Measurements from ENCODE around the gene ATXN10.

The ATXN10 gene

GRCh38 chr22:45863981-45864751 lies 192.5 kb downstream of the ATXN10 start:
- Histone ChIP-seq H3K4me1 (ENCODE audit: insufficient read depth, poor library complexity, severe bottlenecking) (peaks cover 4% of the 10 kb centered on the region), H3K27me3 (ENCODE audit: insufficient read depth, poor library complexity, severe bottlenecking) (peaks cover 15% of the 10 kb centered on the region), H3K36me3 (ENCODE audit: low read depth) (no peaks in the 10 kb centered on the region), H3K4me3 (ENCODE audit: severe bottlenecking) (no peak overlapping the region), H3K9me3 (ENCODE audit: severe bottlenecking) (no peaks in the 10 kb centered on the region), H3K27ac (ENCODE audit: poor library complexity, severe bottlenecking) (no peak overlapping the region)
- DNase-seq (ENCODE audit: low spot score) (no peak), ATAC-seq (ENCODE audit: low read depth) (peak; percentile 56)
- peak; percentile 86 for TF ChIP-seq CTCF (IDR thresholded peaks at IDR 0.05; ENCODE audit: poor library complexity, severe bottlenecking)

DNA sequence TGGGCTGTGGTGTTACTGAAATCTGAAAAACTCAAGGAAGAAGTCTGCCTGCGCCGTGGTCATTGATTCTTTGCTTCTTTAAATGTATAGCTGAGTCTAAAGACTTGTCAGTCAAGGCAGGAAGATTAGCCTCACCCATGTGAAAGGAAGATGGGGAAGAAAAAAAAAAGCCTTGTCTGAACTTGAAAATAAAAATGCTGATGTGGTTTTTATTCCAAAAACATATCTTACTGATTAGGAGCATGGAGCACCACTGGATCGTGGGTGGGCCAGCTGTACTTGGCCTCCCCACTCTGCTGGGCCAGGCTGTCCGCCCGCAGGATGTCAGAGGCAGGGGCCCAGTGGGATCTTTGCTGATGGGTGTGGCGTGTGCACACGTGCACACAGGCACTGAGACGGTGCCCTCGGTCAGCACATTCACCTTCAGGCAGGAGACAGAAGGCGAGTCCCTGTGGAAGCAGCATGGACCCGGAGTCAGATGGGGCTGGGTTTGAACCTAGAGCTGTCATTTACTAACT lies 193.4 kb downstream of the ATXN10 start:
- Histone ChIP-seq H3K27me3 (ENCODE audit: insufficient read depth, poor library complexity, severe bottlenecking) (peaks cover 15% of the 10 kb centered on the region), H3K36me3 (ENCODE audit: low read depth) (no peaks in the 10 kb centered on the region), H3K27ac (ENCODE audit: poor library complexity, severe bottlenecking) (no peak overlapping the region), H3K4me1 (ENCODE audit: insufficient read depth, poor library complexity, severe bottlenecking) (peaks cover 4% of the 10 kb centered on the region), H3K9me3 (ENCODE audit: severe bottlenecking) (no peaks in the 10 kb centered on the region), H3K4me3 (ENCODE audit: severe bottlenecking) (no peak overlapping the region)
- ATAC-seq (ENCODE audit: low read depth) (no peak), DNase-seq (ENCODE audit: low spot score) (no peak)
- no peak for TF ChIP-seq CTCF (IDR thresholded peaks at IDR 0.05; ENCODE audit: poor library complexity, severe bottlenecking)

GRCh38 chr22:45865561-45866125 lies 194.0 kb downstream of the ATXN10 start:
- TF ChIP-seq CTCF (IDR thresholded peaks at IDR 0.05; ENCODE audit: poor library complexity, severe bottlenecking) = no peak
- Histone ChIP-seq H3K9me3 (ENCODE audit: severe bottlenecking) (no peaks in the 10 kb centered on the region), H3K4me1 (ENCODE audit: insufficient read depth, poor library complexity, severe bottlenecking) (peaks cover 4% of the 10 kb centered on the region), H3K27me3 (ENCODE audit: insufficient read depth, poor library complexity, severe bottlenecking) (peaks cover 15% of the 10 kb centered on the region), H3K27ac (ENCODE audit: poor library complexity, severe bottlenecking) (no peak overlapping the region), H3K4me3 (ENCODE audit: severe bottlenecking) (no peak overlapping the region), H3K36me3 (ENCODE audit: low read depth) (no peaks in the 10 kb centered on the region)
- DNase-seq (ENCODE audit: low spot score) = no peak
- ATAC-seq (ENCODE audit: low read depth) = no peak

DNA sequence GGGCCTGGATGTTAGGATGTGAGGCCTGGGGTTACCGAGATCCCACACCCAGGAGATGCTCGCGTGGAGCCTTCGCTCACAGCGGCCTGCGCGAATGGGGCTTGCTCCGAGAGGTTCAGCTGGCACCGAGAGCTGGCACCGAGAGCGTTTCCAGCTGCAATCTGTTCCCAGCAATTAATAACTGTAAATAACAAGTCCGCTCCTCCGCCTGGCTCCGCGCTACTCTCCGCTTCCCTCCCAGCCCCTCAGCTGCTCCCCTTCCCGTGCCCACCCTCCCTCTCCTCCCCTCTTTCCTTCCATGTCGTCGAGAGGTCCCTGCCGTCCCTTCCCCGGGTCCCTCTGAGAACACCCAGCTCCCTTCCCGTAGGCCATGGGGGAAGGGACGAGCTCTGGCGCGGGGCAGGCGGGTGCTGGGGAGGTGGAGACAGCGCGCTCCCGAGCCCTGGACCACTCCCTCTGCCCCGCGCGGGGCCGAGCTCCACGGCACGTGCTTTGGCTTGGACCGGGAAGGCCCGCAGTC lies 194.6 kb downstream of the ATXN10 start:
- Histone ChIP-seq H3K36me3 (ENCODE audit: low read depth) (no peaks in the 10 kb centered on the region), H3K27ac (ENCODE audit: poor library complexity, severe bottlenecking) (no peak overlapping the region), H3K27me3 (ENCODE audit: insufficient read depth, poor library complexity, severe bottlenecking) (peaks cover 15% of the 10 kb centered on the region), H3K9me3 (ENCODE audit: severe bottlenecking) (no peaks in the 10 kb centered on the region), H3K4me1 (ENCODE audit: insufficient read depth, poor library complexity, severe bottlenecking) (peaks cover 4% of the 10 kb centered on the region), H3K4me3 (ENCODE audit: severe bottlenecking) (no peak overlapping the region)
- no peak for TF ChIP-seq CTCF (IDR thresholded peaks at IDR 0.05; ENCODE audit: poor library complexity, severe bottlenecking)
- no peak for ATAC-seq (ENCODE audit: low read depth)
- no peak for DNase-seq (ENCODE audit: low spot score)

Data from RWPE2 (cell line).